ENCODE data around the gene ADRB2. TPM values are rescaled to one million over a fixed set of nuclear protein-coding genes. Genes with fewer than 3 reads are reported as not detected.

Gene ADRB2
- total RNA-seq, 4 donors from 2014 or later = 2.2 to 9.2 (median 3.0) TPM

- Histone ChIP-seq H3K4me3 (no peak overlapping the region), H3K4me1 (no peaks in the 10 kb centered on the region), H3K36me3 (no peaks in the 10 kb centered on the region), H3K27me3 (no peaks in the 10 kb centered on the region), H3K9me3 (no peaks in the 10 kb centered on the region), H3K27ac (no peak overlapping the region)
- DNase-seq = no peak
- intact Hi-C loops (cut with DNase I; ENCODE audit: low total_unique reads) = no loop called here
- TF ChIP-seq CTCF (IDR thresholded peaks at IDR 0.05) (no peak), POLR2A (IDR thresholded peaks at IDR 0.05) (no peak)
Observed at GRCh38 chr5:148791696-148792095, 34.7 kb upstream of the ADRB2 start.

- TF ChIP-seq CTCF (IDR thresholded peaks at IDR 0.05) (no peak), POLR2A (IDR thresholded peaks at IDR 0.05) (no peak)
- H3K27me3 ChIP-seq = no peaks in the 10 kb centered on the region
- no peaks in the 10 kb centered on the region for H3K9me3 ChIP-seq
- H3K36me3 ChIP-seq = no peaks in the 10 kb centered on the region
- intact Hi-C loops (cut with DNase I; ENCODE audit: low total_unique reads) = no loop called here
- no peak for DNase-seq
- no peaks in the 10 kb centered on the region for H3K4me1 ChIP-seq
- H3K4me3 ChIP-seq = no peak overlapping the region
- no peak overlapping the region for H3K27ac ChIP-seq
Observed at GRCh38 chr5:148792744-148793143, 33.7 kb upstream of the ADRB2 start.

DNA sequence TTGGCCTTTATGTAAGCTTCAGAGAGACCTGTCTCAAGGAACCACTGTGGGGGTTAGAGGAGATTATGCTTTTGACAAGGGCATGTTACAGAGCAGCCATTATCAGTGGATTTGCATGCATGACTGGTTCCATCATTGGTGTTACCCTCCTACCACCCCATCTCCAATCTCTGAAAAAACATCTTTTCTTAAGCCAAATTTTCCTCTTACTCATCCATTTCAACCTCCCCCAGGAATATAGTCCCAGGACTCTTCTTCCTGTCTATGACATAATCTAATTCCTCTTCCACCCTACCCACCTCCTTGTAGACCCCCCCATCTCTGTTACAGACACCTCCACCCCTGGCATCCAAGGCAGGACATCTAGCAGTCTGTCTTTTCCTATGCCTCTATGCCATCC lies 33.1 kb upstream of the ADRB2 start:
- H3K27ac ChIP-seq = no peak overlapping the region
- no peaks in the 10 kb centered on the region for H3K36me3 ChIP-seq
- H3K27me3 ChIP-seq = no peaks in the 10 kb centered on the region
- H3K9me3 ChIP-seq = no peaks in the 10 kb centered on the region
- H3K4me1 ChIP-seq = no peaks in the 10 kb centered on the region
- DNase-seq = no peak
- TF ChIP-seq CTCF (IDR thresholded peaks at IDR 0.05) = no peak
- TF ChIP-seq POLR2A (IDR thresholded peaks at IDR 0.05) = no peak
- H3K4me3 ChIP-seq = no peak overlapping the region
- intact Hi-C loops (cut with DNase I; ENCODE audit: low total_unique reads) = no loop called here

DNA sequence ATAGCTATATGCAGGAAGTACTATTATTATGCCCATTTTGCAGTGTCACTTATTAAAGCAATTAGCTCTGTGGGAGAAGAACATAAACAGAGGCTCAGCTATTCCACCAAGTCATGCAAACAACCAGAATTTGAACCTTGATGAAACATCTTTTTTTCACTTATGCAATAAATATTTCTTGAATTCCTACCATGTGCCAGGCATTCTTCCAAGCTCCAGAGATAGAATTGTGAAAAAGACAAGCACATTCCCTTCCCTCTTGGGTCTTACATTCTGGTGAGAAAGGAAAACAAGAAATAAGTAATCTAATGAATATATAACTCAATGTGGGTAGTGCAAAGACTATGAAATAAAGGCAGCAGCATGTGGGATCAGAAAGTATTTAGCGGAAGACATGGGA lies 32.1 kb upstream of the ADRB2 start:
- Histone ChIP-seq H3K9me3 (no peaks in the 10 kb centered on the region), H3K36me3 (no peaks in the 10 kb centered on the region), H3K27ac (no peak overlapping the region), H3K4me1 (no peaks in the 10 kb centered on the region), H3K27me3 (no peaks in the 10 kb centered on the region), H3K4me3 (no peak overlapping the region)
- DNase-seq = no peak
- intact Hi-C loops (cut with DNase I; ENCODE audit: low total_unique reads) = no loop called here
- no peak for TF ChIP-seq POLR2A (IDR thresholded peaks at IDR 0.05)
- TF ChIP-seq CTCF (IDR thresholded peaks at IDR 0.05) = no peak

DNA sequence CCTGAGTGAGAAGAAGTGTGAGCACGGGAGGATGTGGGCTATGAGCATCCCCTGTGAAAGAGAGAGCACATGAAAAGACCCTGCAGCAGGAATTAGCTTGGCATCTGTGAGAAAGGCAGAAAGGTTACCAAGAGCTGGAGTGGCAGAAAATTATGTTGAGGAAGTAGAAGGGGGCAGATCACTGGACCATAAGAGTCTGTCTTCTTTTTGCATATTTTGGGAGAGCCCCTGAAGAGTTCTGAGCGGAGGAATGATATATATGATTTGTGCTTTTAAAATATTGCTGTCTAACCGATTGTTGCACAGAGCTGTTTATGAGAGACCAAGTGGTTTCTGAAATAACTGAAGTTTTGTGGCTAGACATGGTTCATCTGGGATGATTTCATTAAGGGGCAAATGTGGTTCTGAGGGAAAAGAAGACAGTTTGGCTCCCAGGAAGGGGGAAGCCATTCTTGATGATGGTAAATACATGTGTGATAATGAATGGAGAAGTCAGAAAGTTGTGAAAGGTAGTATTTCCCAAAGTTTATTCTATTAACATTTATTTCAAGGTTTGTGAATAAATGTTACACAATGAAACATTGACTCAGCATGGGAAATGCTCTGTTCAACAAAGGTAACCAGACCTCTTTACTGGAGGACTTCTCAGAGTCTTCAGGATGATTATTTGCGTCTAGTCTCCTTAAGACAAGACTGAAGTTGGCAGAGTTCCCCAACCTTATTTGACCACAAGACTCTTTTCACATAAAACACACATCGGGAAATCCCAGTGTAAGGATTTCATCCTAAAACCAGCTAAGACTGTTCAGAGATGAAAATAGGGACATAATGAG lies 31.5 kb upstream of the ADRB2 start:
- Histone ChIP-seq H3K27ac (no peak overlapping the region), H3K9me3 (no peaks in the 10 kb centered on the region), H3K27me3 (no peaks in the 10 kb centered on the region), H3K4me3 (no peak overlapping the region), H3K36me3 (no peaks in the 10 kb centered on the region), H3K4me1 (no peaks in the 10 kb centered on the region)
- intact Hi-C loops (cut with DNase I; ENCODE audit: low total_unique reads) = no loop called here
- DNase-seq = no peak
- TF ChIP-seq CTCF (IDR thresholded peaks at IDR 0.05) = no peak
